Measurements from ENCODE around the gene MOB3C.

The MOB3C gene

DNA sequence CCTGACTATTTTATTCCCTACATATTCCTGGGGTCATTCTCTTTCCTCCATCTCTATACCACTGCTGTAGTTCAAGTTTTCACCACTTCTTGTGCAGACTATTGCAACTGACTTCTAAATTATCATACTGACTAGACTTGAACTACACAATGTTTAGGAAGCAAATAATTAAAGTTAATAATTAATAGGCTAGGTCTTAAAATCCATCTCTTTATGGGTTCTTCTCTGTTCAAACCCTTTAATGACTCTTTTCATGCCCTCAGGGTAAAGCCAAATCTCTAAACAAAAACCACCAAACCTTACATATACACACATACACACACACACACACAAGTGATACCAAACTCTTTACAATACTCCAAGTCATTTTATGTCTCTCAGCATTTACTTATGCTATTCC, 22.3 kb upstream of the MOB3C start:
- no peak for DNase-seq (ENCODE audit: low read depth, low spot score)

DNA sequence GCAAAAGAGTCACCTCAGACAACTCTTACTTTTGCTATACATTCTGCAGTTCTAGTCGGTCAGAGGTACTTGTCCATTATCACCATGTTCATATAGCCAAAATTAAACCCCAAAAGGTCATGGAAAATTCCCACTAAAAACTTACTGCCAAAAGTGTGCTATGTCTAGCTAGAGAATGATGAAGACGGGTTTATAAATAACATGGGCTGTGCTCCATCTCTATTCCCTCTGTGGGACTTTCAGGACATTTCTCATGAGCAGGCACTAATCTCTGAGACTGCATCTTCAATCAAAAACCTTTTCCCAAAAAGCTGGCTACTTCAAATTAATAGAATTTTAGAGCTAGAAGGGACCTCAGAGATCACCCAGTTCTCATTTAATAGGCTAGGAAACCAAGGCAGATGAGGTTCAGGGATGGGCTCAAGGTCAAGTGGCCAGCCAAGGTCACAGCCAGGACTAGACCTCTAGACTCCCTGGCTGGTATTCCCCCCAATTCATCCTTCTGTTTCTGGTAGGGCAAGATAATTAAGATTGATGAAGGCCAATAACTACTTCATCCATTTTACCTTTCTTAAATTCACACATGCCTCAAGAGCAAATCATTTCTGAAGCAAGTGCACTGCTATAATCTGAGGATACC, 21.0 kb upstream of the MOB3C start:
- DNase-seq (ENCODE audit: low read depth, low spot score): no peak

DNA sequence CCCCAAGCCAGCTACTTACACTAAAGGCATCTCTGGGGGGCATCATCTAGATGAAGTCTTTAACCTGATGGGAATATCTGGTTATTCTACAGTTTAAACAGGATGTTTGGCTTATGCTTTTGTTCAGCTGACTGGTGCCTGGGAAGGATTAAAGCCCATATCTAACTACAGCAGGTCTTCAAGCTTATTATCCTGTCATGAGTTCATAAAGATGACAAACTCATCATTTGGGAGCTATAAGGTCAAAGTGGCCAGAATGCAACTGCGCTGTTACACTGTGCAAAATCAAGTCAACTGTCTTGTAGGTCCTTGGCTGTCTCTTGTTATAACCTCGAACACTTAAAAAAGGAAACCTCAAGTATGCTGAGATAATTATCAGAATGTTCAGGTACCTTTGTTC, 18.6 kb upstream of the MOB3C start:
- no peak for DNase-seq (ENCODE audit: low read depth, low spot score)

DNA sequence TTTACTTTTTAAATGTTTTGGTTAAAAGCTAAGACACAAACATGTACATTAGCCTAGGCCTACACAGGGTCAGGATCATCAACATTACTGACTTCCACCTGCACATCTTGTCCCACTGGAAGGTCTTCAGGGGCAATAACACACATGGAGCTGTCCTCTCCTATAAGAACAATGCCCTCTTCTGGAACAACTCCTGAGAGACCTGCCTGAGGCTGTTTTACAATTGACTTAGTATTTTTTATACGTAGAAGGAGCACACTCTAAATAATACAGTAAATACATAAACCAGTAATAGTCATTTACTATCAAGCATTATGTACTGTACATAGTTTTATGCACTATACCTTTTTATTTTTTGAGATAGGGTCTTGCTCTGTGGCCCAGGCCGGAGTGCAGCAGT, 14.1 kb upstream of the MOB3C start:
- DNase-seq (ENCODE audit: low read depth, low spot score): no peak

DNA sequence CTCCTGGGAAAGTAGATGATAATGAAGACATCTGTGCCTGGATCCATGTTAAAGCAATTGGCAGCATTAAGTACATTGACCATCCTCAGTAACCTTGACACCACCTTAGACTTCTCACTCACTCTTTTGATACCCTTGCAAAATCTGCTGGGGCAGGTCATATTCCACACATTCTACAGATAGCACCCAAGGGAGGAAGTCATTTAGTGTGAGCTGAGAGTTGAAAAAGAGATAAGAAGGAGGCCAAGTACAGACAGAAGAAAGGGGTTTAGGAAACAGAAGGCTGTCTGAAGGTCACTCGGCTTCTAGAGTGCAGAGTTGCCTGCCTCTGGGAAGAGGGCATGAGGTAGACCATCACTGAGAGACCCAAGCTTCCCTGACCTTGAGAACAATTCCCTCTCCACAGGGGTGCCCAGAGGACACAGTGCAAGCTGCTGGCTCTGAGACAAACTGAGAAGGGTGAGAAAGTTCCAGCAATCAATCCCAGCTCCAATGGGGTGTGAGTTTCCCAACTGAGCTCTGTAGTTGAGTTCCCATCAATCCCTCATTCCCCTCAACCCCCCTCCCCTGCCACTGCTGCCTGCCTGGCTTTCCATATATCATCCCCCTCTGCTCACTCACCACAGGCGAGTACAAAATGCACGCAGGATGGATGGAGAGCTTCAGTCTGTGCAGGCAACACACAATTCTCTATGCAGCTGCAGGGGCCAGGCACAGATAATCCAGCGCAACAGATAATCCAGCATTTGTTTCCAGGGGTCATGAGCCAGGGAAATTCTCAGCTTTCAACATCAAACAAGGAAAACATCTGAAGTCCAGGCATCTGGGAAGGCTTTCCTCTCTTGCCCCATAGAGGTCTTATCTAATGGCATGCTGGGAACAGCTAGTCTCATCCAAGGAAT, 7.4 kb upstream of the MOB3C start:
- DNase-seq (ENCODE audit: low read depth, low spot score): no peak

DNA sequence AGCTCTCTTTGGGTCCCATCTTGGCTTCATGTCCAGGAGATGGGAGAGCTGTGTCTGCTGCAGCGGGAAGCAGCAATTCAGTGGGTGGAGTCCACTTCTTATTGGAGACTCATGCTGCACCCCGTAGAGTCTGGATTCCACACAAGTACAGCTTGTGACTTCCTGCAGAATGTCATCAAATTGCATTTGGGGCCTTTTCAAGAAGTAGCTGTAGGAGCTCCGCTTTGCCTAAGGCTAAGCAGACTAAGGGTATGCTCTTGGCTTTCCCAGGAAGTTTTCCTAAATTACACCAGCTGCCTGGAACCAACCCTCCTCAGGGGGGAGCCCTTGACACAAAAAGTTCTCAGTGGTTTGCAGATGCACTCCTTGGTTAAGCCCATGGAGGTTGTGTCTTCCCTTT, 5.7 kb upstream of the MOB3C start:
- no peak for DNase-seq (ENCODE audit: low read depth, low spot score)

DNA sequence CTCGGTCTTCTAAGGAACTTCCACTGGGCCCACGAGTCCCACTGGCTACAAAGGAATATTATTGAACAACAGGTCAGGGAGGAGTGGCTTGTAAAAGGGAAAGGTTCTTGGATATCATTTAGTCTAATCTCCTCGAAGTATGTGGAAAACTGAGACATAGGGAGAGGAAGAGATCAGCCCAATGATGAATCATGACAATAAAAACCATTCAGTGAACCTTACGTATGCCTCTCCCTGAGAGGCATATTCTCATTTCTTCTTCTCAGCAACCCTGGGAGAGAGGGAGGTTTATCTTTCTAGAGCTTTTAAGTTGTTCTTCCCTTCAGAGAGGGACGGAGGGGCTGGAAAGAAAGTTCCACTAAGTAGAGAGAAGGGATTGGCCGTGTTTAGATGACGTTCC, 5.3 kb upstream of the MOB3C start:
- DNase-seq (ENCODE audit: low read depth, low spot score): no peak

DNA sequence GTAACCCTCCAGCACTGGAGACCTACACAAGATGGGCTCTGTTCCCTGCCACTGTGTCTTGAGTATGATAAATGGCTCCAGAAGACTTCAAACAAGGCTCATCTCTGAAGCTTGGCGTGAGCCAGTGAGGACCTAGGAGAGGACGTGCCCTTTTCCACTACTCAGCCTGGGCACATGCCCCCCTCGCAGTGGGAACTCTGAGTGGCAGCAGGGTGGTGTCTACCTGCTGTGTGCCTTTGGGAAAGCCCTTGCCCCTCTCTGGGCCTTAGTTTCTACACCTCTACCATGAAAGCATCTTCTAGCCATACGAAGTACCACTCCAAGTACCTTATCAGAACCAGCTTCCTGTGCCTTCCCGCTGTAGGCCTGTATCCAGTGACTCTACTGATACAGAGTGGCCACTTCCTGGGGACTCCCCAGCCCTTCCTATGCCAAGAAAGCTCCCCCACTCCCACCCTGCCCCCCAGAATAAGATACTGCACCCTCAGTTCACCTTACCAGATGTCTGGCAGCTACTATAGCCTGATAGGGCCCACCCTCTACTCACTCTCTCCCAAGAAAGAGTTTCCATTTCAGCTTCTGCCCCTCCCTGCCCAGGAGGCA, 3.1 kb upstream of the MOB3C start:
- DNase-seq (ENCODE audit: low read depth, low spot score): no peak

DNA sequence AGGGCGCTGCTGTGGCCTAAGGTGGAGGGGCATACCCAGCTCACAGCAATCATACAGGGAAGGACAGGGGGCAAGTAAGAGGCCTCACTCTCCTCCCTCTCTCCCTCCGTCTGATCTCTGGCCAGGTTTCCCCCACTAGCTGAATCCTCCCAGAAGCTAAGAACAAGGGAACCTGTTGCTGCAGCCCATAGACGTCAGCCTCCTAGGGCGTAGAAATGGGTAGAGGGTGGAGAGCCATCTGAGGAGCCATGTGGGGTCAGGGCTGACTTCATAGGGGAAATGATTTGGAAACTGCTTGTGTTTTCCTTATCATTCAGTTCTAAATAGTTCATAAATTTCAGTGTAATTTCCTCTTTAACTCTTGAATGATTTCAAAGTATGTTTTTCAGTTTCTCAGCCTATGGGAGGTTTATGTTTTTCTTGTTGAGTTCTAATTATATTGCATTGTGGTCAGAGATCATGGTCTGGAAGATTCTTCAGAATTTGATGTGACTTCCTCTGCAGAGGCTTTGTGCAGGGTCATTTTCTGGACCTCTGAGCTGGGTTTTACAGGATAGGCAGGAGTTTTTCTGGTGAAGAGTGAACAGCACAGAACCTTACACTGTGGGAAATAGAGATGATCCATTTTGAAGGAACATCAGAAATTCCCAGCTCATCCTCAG, 2.3 kb upstream of the MOB3C start:
- DNase-seq (ENCODE audit: low read depth, low spot score): no peak

DNA sequence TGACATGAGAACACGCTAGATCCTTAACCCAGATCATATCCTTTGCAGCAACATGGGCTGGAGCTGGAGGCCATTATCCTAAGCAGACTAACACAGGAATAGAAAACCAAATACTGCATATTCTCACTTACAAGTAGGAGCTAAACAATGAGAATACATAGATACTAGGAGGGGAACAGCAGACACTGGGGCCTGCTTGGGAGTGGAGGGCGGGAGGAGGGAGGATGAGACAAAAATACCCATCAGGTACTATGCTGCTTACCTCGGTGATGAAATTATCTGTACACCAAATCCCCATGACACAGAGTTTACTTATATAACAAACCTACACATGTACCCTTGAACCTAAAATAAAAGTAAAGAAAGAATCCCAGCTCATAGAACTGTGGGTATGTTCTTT, 1.2 kb upstream of the MOB3C start:
- DNase-seq (ENCODE audit: low read depth, low spot score): no peak

DNA sequence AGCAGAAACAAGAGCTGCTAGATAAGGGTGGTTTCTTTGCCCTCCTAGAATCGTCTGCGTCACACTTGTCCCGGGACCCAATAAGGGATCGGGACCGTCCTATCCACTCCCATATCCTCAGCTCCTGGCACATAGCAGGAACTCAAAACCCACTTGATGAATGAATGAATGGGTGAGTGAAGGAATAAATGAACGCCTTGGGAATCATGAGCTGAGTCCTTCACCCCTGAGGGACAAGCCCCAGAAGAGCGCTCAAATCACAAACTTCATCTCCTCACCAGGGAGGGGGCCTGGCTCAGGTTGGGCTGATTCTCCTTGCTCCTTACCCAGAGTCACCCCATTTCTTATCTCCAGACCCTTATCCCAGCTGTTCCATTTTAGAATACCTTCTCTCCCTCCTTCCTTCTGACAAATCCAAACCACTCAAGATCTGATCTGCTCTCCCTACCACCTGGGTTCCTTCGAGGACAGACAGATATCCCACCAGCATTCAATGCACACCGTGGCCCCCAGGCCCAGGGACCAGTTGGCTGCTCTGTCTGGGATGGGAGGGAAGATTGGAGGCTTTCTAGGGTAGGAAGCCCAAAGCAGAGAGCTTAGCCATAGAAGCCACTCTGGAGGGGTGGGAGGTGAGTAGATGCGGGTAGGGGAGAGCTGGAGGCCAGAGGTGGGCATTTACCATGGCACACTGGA, 643 bp upstream of the MOB3C start:
- no peak for DNase-seq (ENCODE audit: low read depth, low spot score)

DNA sequence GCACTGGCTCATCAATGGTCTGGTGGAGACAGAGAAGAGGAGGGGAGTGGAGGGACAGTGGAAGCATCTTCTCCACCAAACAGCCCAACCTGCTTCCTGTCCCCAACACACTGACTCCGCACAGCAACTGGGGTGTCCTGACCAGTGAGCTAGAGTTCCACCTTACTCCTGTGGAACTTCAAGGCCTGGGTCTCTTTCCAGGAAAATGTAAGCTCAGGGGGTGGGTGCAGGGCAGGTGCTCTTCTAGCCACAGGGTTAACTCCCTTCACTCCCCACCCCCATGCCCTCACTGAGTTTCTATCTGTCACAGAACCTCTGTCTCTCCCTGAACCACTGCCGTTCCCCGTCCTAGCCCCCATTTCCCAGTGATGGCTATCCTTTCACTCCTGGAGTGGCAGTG, 876 bp downstream of the MOB3C start:
- DNase-seq (ENCODE audit: low read depth, low spot score): no peak

DNA sequence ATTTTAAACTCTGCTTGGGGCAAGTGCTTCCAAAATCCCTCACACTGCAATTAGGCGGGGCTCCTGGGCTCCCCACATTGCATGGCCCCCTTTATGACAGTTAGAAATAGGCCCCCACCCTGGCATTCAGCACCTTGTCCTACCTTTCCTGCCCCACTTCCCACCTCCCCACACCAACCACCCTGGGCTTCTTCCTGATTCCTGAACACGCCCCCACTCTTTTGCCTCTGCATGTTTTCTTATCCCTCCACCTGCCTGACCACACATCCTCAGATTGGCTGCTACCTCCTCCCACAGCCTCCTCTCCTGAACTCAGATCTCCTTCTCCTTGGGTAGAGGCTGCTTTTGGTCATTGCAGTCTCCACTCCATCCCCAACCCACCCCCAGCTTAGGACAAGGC, 1.5 kb downstream of the MOB3C start:
- no peak for DNase-seq (ENCODE audit: low read depth, low spot score)

DNA sequence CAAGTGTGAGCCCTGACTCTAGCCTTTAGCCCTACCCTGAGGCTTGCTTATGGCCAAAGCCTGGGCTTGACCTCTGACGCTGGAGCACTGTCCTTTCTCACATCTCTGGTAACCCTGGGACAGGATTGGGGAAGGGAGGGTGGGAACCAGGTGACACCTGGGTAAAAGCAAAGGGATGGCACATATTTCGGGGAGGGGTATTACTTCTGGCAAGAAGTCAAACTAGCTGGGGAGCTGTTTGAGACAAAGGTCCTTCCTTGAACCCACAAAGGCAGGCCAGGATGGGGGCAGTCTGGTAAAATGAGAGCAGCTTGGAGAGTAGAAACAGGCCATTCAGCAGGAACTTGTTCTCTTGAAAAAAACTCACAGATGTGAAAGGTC, 2.0 kb downstream of the MOB3C start:
- no peak for DNase-seq (ENCODE audit: low read depth, low spot score)

DNA sequence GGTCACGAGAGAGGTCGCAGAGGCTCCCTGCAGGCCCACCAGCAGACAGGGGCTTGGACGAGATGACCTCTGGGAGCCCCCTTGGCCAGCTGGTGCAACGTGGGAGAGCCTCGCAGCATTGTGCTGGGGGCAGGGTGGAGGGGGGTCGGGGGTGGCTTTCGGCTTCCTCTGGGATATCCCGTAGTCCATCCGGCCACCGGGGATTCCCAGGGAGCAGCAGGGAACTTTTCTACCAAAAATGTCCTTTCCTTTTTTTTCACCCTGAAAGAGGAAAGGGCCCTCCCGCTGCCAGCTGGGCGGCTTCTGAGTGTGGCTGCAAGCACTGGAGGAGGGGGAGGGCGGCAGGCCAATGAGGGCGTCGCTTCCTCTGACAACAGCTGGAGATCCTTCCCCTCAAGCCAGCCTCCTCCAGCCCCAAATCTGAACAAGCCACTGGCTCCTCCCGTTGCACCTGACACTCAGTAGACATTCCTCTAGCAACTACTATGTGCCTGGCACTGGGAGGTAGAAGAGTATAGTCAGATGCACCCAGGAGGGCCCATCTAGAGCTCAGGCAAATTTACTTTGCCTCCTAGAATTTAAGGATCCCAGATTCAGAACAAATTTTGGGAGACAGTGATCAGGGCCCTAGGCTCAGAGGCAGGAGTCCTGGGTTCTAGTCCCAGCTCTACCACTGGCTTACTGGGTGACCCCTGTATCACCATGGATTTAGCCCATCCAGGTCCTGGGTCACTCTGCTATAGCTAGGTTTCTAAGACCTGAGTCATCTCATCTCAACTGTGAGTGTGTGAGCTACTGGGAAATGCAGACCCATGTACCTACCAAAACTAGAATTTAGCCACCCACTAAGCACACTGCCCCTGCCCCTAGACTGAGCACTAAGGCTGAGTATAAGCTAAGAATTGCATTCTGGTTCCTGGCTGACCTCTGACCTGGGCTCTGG, 2.7 kb downstream of the MOB3C start:
- peak; percentile 65 for DNase-seq (ENCODE audit: low read depth, low spot score)

DNA sequence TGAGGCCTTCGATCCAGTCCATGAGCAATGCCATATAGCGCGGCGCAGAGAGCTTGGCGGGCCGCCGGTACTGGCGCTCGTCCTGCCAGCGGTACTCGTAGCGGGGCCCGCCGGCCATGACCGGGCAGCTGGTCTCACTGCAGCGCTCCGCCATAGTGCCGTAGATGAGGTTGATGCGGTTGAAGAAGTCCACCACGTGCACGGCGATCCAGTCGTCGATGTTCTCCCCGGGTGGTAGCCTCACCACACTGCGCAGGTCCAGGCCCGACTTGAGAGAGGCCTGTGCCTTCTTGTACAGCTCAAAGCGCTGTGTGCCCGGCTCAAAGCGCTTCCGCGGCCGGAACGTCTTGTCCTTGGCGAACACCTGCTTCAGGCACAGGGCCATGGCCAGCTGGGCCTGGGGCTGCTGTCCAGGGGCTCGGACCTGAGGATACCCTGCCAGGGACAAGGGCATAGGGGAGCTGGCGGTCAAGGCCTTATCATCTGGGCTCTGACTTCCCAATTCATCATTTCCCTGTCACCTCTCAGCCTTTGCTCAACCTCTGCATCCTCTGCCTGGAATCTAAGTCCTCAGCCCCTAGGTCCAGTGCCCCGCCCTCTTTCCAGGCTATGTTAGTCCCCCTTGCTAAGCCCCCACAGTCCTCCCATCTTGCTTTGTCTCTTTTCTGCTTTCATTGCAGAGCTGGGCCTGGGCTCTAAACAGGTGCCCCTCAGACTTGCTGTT, 3.5 kb downstream of the MOB3C start:
- DNase-seq (ENCODE audit: low read depth, low spot score): no peak

DNA sequence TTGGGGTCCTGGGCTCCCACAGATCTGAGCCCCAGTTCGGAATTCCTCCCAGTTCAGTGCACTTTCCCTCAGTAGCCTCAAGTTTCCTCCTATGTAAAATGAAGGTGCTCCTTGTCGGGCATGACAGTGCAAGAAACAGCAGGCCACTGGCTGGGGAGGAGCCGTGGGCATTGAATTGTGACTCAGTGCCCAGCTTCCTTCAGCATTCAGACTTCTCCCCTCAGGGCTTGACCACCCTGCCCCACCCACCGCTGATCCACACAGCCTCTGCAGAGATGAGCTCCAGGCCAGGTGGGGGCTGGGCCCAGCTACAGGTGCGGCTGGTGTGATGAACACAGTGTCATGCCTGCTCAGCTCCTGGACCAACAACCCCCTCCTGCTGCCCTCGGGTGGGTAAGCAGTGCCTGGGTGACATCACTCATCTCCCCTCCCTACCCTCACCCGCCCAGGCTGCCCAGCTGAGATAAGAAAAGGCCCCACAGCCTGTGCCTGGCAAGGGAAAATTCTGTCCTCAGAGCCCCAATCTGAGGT, 4.9 kb downstream of the MOB3C start:
- DNase-seq (ENCODE audit: low read depth, low spot score): peak; percentile 53

DNA sequence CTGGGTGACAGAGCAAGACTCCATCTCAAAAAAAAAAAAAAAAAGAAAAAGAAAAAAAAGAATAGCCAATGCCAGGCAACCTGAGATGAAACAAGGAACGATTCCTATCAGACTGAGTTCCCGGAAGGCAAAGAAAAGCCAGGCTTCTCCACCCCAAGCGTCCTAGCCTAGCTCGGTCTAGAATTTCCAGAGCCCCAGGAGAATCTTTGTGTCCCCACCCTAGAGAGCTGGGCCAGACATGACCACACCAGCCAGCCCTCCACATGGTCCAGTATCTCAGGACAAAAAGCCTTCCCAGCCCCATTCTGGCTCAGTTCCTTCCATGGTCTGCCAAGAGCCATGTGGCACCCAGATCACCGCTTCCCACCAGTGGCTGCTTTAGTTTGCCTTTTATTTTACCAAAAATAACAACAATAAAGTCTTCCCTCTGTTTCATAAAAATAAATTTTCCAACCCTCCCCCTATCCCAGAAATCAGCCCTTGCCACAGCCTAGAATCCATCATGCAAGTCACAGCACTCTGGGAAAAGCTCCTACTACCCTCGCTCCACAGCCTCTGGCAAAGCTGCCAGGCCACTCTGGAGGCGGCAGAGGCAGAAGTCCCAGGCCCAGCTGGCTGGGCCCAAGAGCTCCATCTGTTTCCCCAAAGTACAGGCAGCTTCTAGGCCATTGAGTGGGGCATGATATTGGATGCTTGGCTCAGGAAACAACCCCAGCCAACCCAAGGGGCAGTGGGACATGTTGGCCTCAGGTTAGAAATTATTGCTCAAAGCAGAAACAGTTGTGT, 9.1 kb downstream of the MOB3C start:
- DNase-seq (ENCODE audit: low read depth, low spot score): no peak

Data from astrocyte of the hippocampus (primary cell).